ENCODE measurements around the gene AHSG. TPM values are rescaled to one million over a fixed set of nuclear protein-coding genes. Genes with fewer than 3 reads are reported as not detected.
A peak's percentile ranks its signal among the peaks of the same experiment; 100 is the strongest.

Gene AHSG
- total and polyA plus RNA-seq, 2 donors (not counting 1 experiment from before 2014, with no cell fraction given): not detected

- TF ChIP-seq CTCF (conservative IDR thresholded peaks at IDR 0.05 in 1 of 2, IDR thresholded peaks at IDR 0.05 in 1 of 2; ENCODE audit: low read depth in 1 of 2, low read length in 2 of 2) (no peak), EZH2 (IDR thresholded peaks at IDR 0.05; ENCODE audit: low read length, missing control alignments) (no peak)
- no peak overlapping the region for H3K4me3 ChIP-seq (replicated peaks in 1 of 4; ENCODE audit: control extremely low read depth in 1 of 4, insufficient read depth in 1 of 4, low read depth in 3 of 4, low read length in 4 of 4)
- no peaks in the 10 kb centered on the region for H3K79me2 ChIP-seq (ENCODE audit: control insufficient read depth, insufficient read depth, low read length)
- H3K9me3 ChIP-seq (ENCODE audit: control insufficient read depth, insufficient read depth, low read depth, low read length): no peaks in the 10 kb centered on the region
- no peak overlapping the region for H3K9ac ChIP-seq (ENCODE audit: insufficient read depth, low read length)
- no peak overlapping the region for H3K4me2 ChIP-seq (ENCODE audit: extremely low read depth, insufficient read depth, low read length)
- H3K36me3 ChIP-seq (ENCODE audit: control insufficient read depth, insufficient read depth, low read length): no peaks in the 10 kb centered on the region
- no peak for DNase-seq (ENCODE audit: low read depth in 2 of 2)
- no peaks in the 10 kb centered on the region for H4K20me1 ChIP-seq (ENCODE audit: control insufficient read depth, extremely low read depth, insufficient read depth, low read length)
- H3K4me1 ChIP-seq (ENCODE audit: control insufficient read depth, extremely low read depth, insufficient read depth, low read length): no peaks in the 10 kb centered on the region
- H3K27ac ChIP-seq (ENCODE audit: insufficient read depth, low read length): no peak overlapping the region
- no peak overlapping the region for H2AFZ ChIP-seq (ENCODE audit: low read length)
- no peaks in the 10 kb centered on the region for H3K27me3 ChIP-seq (ENCODE audit: control insufficient read depth, insufficient read depth, low read length)
Observed at GRCh38 chr3:186594591-186595113, 18.2 kb upstream of the AHSG start.

GRCh38 chr3:186596568-186597287 is 16.1 kb upstream of the AHSG start:
- H3K9ac ChIP-seq (ENCODE audit: insufficient read depth, low read length): no peak overlapping the region
- H2AFZ ChIP-seq (ENCODE audit: low read length): no peak overlapping the region
- no peak overlapping the region for H3K4me2 ChIP-seq (ENCODE audit: extremely low read depth, insufficient read depth, low read length)
- DNase-seq (ENCODE audit: low read depth in 2 of 2): peak; percentile 26 to 60
- no peaks in the 10 kb centered on the region for H3K9me3 ChIP-seq (ENCODE audit: control insufficient read depth, insufficient read depth, low read depth, low read length)
- no peaks in the 10 kb centered on the region for H3K79me2 ChIP-seq (ENCODE audit: control insufficient read depth, insufficient read depth, low read length)
- no peak for TF ChIP-seq EZH2 (IDR thresholded peaks at IDR 0.05; ENCODE audit: low read length, missing control alignments)
- no peak for TF ChIP-seq CTCF (conservative IDR thresholded peaks at IDR 0.05 in 1 of 2, IDR thresholded peaks at IDR 0.05 in 1 of 2; ENCODE audit: low read depth in 1 of 2, low read length in 2 of 2)
- no peak overlapping the region for H3K27ac ChIP-seq (ENCODE audit: insufficient read depth, low read length)
- H3K27me3 ChIP-seq (ENCODE audit: control insufficient read depth, insufficient read depth, low read length): no peaks in the 10 kb centered on the region
- H3K4me3 ChIP-seq (replicated peaks in 1 of 4; ENCODE audit: control extremely low read depth in 1 of 4, insufficient read depth in 1 of 4, low read depth in 3 of 4, low read length in 4 of 4): no peak overlapping the region
- no peaks in the 10 kb centered on the region for H3K36me3 ChIP-seq (ENCODE audit: control insufficient read depth, insufficient read depth, low read length)
- H4K20me1 ChIP-seq (ENCODE audit: control insufficient read depth, extremely low read depth, insufficient read depth, low read length): no peaks in the 10 kb centered on the region
- no peaks in the 10 kb centered on the region for H3K4me1 ChIP-seq (ENCODE audit: control insufficient read depth, extremely low read depth, insufficient read depth, low read length)

- no peaks in the 10 kb centered on the region for H3K27me3 ChIP-seq (ENCODE audit: control insufficient read depth, insufficient read depth, low read length)
- no peaks in the 10 kb centered on the region for H4K20me1 ChIP-seq (ENCODE audit: control insufficient read depth, extremely low read depth, insufficient read depth, low read length)
- H3K9ac ChIP-seq (ENCODE audit: insufficient read depth, low read length): no peak overlapping the region
- H3K9me3 ChIP-seq (ENCODE audit: control insufficient read depth, insufficient read depth, low read depth, low read length): no peaks in the 10 kb centered on the region
- no peaks in the 10 kb centered on the region for H3K36me3 ChIP-seq (ENCODE audit: control insufficient read depth, insufficient read depth, low read length)
- H3K4me3 ChIP-seq (replicated peaks in 1 of 4; ENCODE audit: control extremely low read depth in 1 of 4, insufficient read depth in 1 of 4, low read depth in 3 of 4, low read length in 4 of 4): no peak overlapping the region
- no peak overlapping the region for H3K4me2 ChIP-seq (ENCODE audit: extremely low read depth, insufficient read depth, low read length)
- DNase-seq (ENCODE audit: low read depth in 2 of 2): peak in 1 of 2 donors; percentile 91
- H3K27ac ChIP-seq (ENCODE audit: insufficient read depth, low read length): no peak overlapping the region
- no peak overlapping the region for H2AFZ ChIP-seq (ENCODE audit: low read length)
- no peak for TF ChIP-seq EZH2 (IDR thresholded peaks at IDR 0.05; ENCODE audit: low read length, missing control alignments)
- no peak for TF ChIP-seq CTCF (conservative IDR thresholded peaks at IDR 0.05 in 1 of 2, IDR thresholded peaks at IDR 0.05 in 1 of 2; ENCODE audit: low read depth in 1 of 2, low read length in 2 of 2)
- H3K79me2 ChIP-seq (ENCODE audit: control insufficient read depth, insufficient read depth, low read length): no peaks in the 10 kb centered on the region
- H3K4me1 ChIP-seq (ENCODE audit: control insufficient read depth, extremely low read depth, insufficient read depth, low read length): no peaks in the 10 kb centered on the region
Observed at GRCh38 chr3:186598108-186598784, 14.6 kb upstream of the AHSG start.

All from fibroblast of lung (primary cell).